Effector memory CD4-positive, alpha-beta T cell (primary cell): ENCODE data around the gene SON.
A peak's percentile ranks its signal among the peaks of the same experiment; 100 is the strongest.
"Not testable (repeated sequence)": the region's sequence is repeated elsewhere in the genome, so short reads cannot be mapped to it uniquely, and the experiment has no call there.

ENCODE experiments used
- DNase-seq, 3 donors: peaks; one replicate each; pipeline ENCODE4 v3.0.0-alpha.2; 2020
- H3K27ac ChIP-seq: 2 replicates; pipeline ENCODE4 v1.7.0; 2013; ENCODE audit warnings: mild to moderate bottlenecking, low read length, moderate library complexity; ENCODE audit not compliant: insufficient read depth, poor library complexity, severe bottlenecking
- H3K27me3 ChIP-seq: replicated peaks from 2 replicates; pipeline ENCODE4 v1.7.0; 2013; ENCODE audit warnings: mild to moderate bottlenecking, low read length; ENCODE audit not compliant: insufficient read depth, control insufficient read depth, poor library complexity, severe bottlenecking
- H3K36me3 ChIP-seq: 2 replicates; pipeline ENCODE4 v1.7.0; 2013; ENCODE audit warnings: mild to moderate bottlenecking, low read length, moderate library complexity; ENCODE audit not compliant: control insufficient read depth, insufficient read depth
- H3K4me1 ChIP-seq: 2 replicates; pipeline ENCODE4 v1.7.0; 2013; ENCODE audit warnings: low read length, mild to moderate bottlenecking; ENCODE audit not compliant: control insufficient read depth, insufficient read depth, poor library complexity, severe bottlenecking
- H3K4me3 ChIP-seq: 2 replicates; pipeline ENCODE4 v1.7.0; 2013; ENCODE audit warnings: low read length, low read depth, mild to moderate bottlenecking; ENCODE audit not compliant: insufficient read depth, poor library complexity, severe bottlenecking
- H3K9me3 ChIP-seq: 2 replicates; pipeline ENCODE4 v1.7.0; 2013; ENCODE audit warnings: mild to moderate bottlenecking, low read length, moderate library complexity; ENCODE audit not compliant: control insufficient read depth

Gene SON

GRCh38 chr21:33568448-33568847 is 25.6 kb downstream of the SON start:
- no peaks in the 10 kb centered on the region for H3K27me3 ChIP-seq
- no peak overlapping the region for H3K4me3 ChIP-seq
- no peak for DNase-seq
- no peaks in the 10 kb centered on the region for H3K9me3 ChIP-seq
- peaks cover 4% of the 10 kb centered on the region for H3K4me1 ChIP-seq
- H3K27ac ChIP-seq: no peak overlapping the region
- H3K36me3 ChIP-seq: peaks cover 38% of the 10 kb centered on the region

GRCh38 chr21:33569991-33570390 is 27.2 kb downstream of the SON start:
- Histone ChIP-seq H3K27me3 (no peaks in the 10 kb centered on the region), H3K27ac (no peak overlapping the region), H3K4me3 (no peak overlapping the region), H3K4me1 (peaks cover 4% of the 10 kb centered on the region), H3K36me3 (peaks cover 54% of the 10 kb centered on the region), H3K9me3 (no peaks in the 10 kb centered on the region)
- DNase-seq: no peak

GRCh38 chr21:33572350-33572749 is 29.5 kb downstream of the SON start:
- no peaks in the 10 kb centered on the region for H3K9me3 ChIP-seq
- no peaks in the 10 kb centered on the region for H3K4me1 ChIP-seq
- H3K27ac ChIP-seq: no peak overlapping the region
- no peak overlapping the region for H3K4me3 ChIP-seq
- H3K36me3 ChIP-seq: peaks cover 63% of the 10 kb centered on the region
- H3K27me3 ChIP-seq: no peaks in the 10 kb centered on the region
- DNase-seq: no peak

GRCh38 chr21:33576741-33577141 is 33.9 kb downstream of the SON start:
- H3K27ac ChIP-seq, H3K27me3 ChIP-seq, H3K4me1 ChIP-seq, H3K4me3 ChIP-seq, DNase-seq, H3K9me3 ChIP-seq: not testable (repeated sequence)
- peaks cover 49% of the 10 kb centered on the region for H3K36me3 ChIP-seq

GRCh38 chr21:33578214-33578613 is 35.4 kb downstream of the SON start:
- H3K36me3 ChIP-seq: peaks cover 38% of the 10 kb centered on the region
- no peak overlapping the region for H3K27ac ChIP-seq
- H3K9me3 ChIP-seq: no peaks in the 10 kb centered on the region
- DNase-seq: no peak
- no peak overlapping the region for H3K4me3 ChIP-seq
- H3K4me1 ChIP-seq: no peaks in the 10 kb centered on the region
- H3K27me3 ChIP-seq: no peaks in the 10 kb centered on the region

- Histone ChIP-seq H3K27me3 (no peaks in the 10 kb centered on the region), H3K9me3 (no peaks in the 10 kb centered on the region), H3K36me3 (peaks cover 30% of the 10 kb centered on the region), H3K4me1 (no peaks in the 10 kb centered on the region), H3K4me3 (no peak overlapping the region), H3K27ac (no peak overlapping the region)
- no peak for DNase-seq
Observed at GRCh38 chr21:33578959-33579542, 36.2 kb downstream of the SON start.

- H3K27me3 ChIP-seq: no peaks in the 10 kb centered on the region
- no peak overlapping the region for H3K27ac ChIP-seq
- H3K36me3 ChIP-seq: no peaks in the 10 kb centered on the region
- H3K9me3 ChIP-seq: no peaks in the 10 kb centered on the region
- DNase-seq: no peak
- H3K4me1 ChIP-seq: peaks cover 9% of the 10 kb centered on the region
- no peak overlapping the region for H3K4me3 ChIP-seq
Observed at GRCh38 chr21:33584455-33584854, 41.6 kb downstream of the SON start.

- Histone ChIP-seq H3K27me3 (no peaks in the 10 kb centered on the region), H3K36me3 (no peaks in the 10 kb centered on the region), H3K4me3 (no peak overlapping the region), H3K9me3 (no peaks in the 10 kb centered on the region), H3K27ac (no peak overlapping the region), H3K4me1 (peaks cover 9% of the 10 kb centered on the region)
- no peak for DNase-seq
Observed at GRCh38 chr21:33586927-33587326, 44.1 kb downstream of the SON start.

- H3K27me3 ChIP-seq: no peaks in the 10 kb centered on the region
- DNase-seq: peak in 2 of 3 donors; percentile 4 to 11
Observed at GRCh38 chr21:33587792-33588484, 45.1 kb downstream of the SON start.

GRCh38 chr21:33588485-33589335 is 45.9 kb downstream of the SON start, which contains the start of gene DONSON:
DONSON (minus strand) TSS chr21:33588684; CDS start chr21:33588641, 43 bp downstream.
- Histone ChIP-seq H3K4me3 (peak within 1 kb of the TSS; percentile 100), H3K9me3 (no peaks in the 10 kb centered on the region)
- peak; percentile 79 to 83 (median 80) for DNase-seq

More at GRCh38 chr21:33587792-33588484, 45.1 kb downstream of the SON start:
- H3K4me1 ChIP-seq: peaks cover 9% of the 10 kb centered on the region
- peak overlapping the region; percentile 72 for H3K27ac ChIP-seq
- peak overlapping the region; percentile 100 for H3K4me3 ChIP-seq
- no peaks in the 10 kb centered on the region for H3K9me3 ChIP-seq
- no peaks in the 10 kb centered on the region for H3K36me3 ChIP-seq

More at GRCh38 chr21:33588485-33589335, 45.9 kb downstream of the SON start, which contains the start of gene DONSON:
- Histone ChIP-seq H3K4me1 (peaks cover 9% of the 10 kb centered on the region), H3K27ac (peak within 1 kb of the TSS; percentile 72), H3K27me3 (no peaks in the 10 kb centered on the region), H3K36me3 (no peaks in the 10 kb centered on the region)
